Panc1 (cell line): ENCODE results near the gene CDCA7. TPM values are rescaled to one million over a fixed set of nuclear protein-coding genes. Genes with fewer than 3 reads are reported as not detected.
A peak's percentile ranks its signal among the peaks of the same experiment; 100 is the strongest.

Experiments
- ATAC-seq: fragments of 200-7000 bp; cut with Tn5 transposase; 2 replicates; pipeline ENCODE4 v1.9.1; 2020; ENCODE audit warnings: mild to moderate bottlenecking, moderate library complexity
- BruUV-seq: library from RNA; stranded (reverse); fragments of 400-500 nt; replicated peaks from 2 replicates; lab custom pipeline; 2021; lab: Mats Ljungman, UMichigan
- CTCF ChIA-PET: fragments of 300-600 bp; sonication (Branson Sonifier 250); formaldehyde crosslinking; loops from one replicate; lab custom pipeline; 2022; ENCODE audit warnings: antibody characterized with exemption; lab: Charles Lee
- POLR2A ChIA-PET: fragments of 300-600 bp; sonication (Branson Sonifier 250); formaldehyde crosslinking; loops from one replicate; lab custom pipeline; 2022; ENCODE audit warnings: antibody characterized with exemption; lab: Charles Lee
- DNase-seq: peaks from one replicate; pipeline ENCODE4 v3.0.0-alpha.2; 2010; ENCODE audit warnings: low read depth, low spot score
- H3K27ac ChIP-seq: 2 replicates; pipeline ENCODE4 v1.5.1; 2011; ENCODE audit warnings: mild to moderate bottlenecking, low read length, inconsistent platforms
- H3K27me3 ChIP-seq: fragments of 200-500 bp; sonication (Bioruptor generic); 2 replicates; pipeline ENCODE4 v1.6.0; 2014; ENCODE audit warnings: low read length, inconsistent platforms; ENCODE audit not compliant: control insufficient read depth, insufficient read depth
- H3K36me3 ChIP-seq: fragments of 200-500 bp; sonication (Bioruptor generic); 2 replicates; pipeline ENCODE4 v1.5.1; 2014; ENCODE audit warnings: inconsistent platforms, mild to moderate bottlenecking, low read length, moderate library complexity; ENCODE audit not compliant: control insufficient read depth, insufficient read depth
- H3K4me1 ChIP-seq: 2 replicates; pipeline ENCODE4 v1.5.1; 2011; ENCODE audit warnings: inconsistent platforms, mild to moderate bottlenecking, low read length, moderate library complexity; ENCODE audit not compliant: control insufficient read depth, insufficient read depth
- H3K4me3 ChIP-seq, 2 experiments: 2 replicates each; pipeline ENCODE4 v1.5.1; 2011 to 2012; ENCODE audit warnings: low read depth in 2 of 2, low read length in 2 of 2, mild to moderate bottlenecking in 2 of 2, inconsistent platforms in 1 of 2, moderate library complexity in 1 of 2
- H3K9me3 ChIP-seq: fragments of 200-500 bp; sonication (Bioruptor generic); 2 replicates; pipeline ENCODE4 v1.5.1; 2014; ENCODE audit warnings: low read depth, mild to moderate bottlenecking, inconsistent platforms, low read length, moderate library complexity; ENCODE audit not compliant: control insufficient read depth, insufficient read depth
- POLR2AphosphoS5 ChIP-seq: IDR thresholded peaks from 2 replicates; pipeline ENCODE4 v1.6.1; 2012; ENCODE audit warnings: mild to moderate bottlenecking, low read depth, low read length, moderate library complexity
- REST ChIP-seq, 2 experiments: IDR thresholded peaks; 2 replicates each; pipeline ENCODE4 v1.6.1; 2011 to 2012; ENCODE audit warnings: low read depth in 2 of 2, control low read depth in 1 of 2, low read length in 1 of 2, mild to moderate bottlenecking in 1 of 2, moderate library complexity in 1 of 2; ENCODE audit not compliant: insufficient read depth in 1 of 2
- SIN3A ChIP-seq: IDR thresholded peaks from 2 replicates; pipeline ENCODE4 v1.6.1; 2012; ENCODE audit warnings: low read depth, mild to moderate bottlenecking, low read length, moderate library complexity, borderline replicate concordance; ENCODE audit not compliant: insufficient read depth
- TCF7L2 ChIP-seq: IDR thresholded peaks from 2 replicates; pipeline ENCODE4 v1.6.1; 2011; ENCODE audit warnings: mild to moderate bottlenecking, low read depth, low read length, inconsistent platforms
- in situ Hi-C: cut with HindIII; loops from 2 replicates; pipeline ENCODE4 v1.10.0; 2016; ENCODE audit warnings: low sequenced_read_pairs, low pct_unique_long_range_greater_than_20kb
- intact Hi-C: fragments of 100-400 bp; cut with micrococcal nuclease; formaldehyde crosslinking; loops from one replicate; pipeline ENCODE4 v1.10.0; 2022; ENCODE audit not compliant: unreplicated experiment
- total RNA-seq: library from RNA; stranded (reverse); gene quantifications from one replicate; pipeline ENCODE4 v1.2.1, GENCODE V29; 2021; ENCODE audit not compliant: unreplicated experiment
- TF ChIP-seq, protein P1 (sequence below): fragments of 450-650 bp; IDR thresholded peaks from 2 replicates; pipeline ENCODE4 v1.5.1; 2017; ENCODE audit warnings: mild to moderate bottlenecking

CDCA7 gene
- total RNA-seq, 1 experiment from 2014 or later: 60.5 TPM

DNA sequence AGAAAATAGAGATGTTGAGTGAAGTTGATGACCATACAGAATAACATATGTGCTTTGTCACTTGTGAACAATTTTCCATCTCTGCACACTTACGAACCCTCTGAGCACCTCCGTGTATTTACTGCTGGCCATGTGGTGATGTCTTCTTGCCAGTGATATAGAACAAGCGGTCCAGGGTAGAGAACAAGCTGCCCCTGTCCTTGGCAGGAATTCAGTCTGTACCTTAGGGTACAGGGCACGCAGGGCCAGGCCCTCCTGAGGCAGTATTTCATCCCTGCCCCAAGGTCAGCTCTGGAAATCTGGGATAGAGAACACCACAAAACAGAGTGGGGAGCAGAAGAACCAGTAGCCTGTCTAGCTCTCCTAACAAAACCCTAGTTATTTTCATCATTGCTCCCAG lies 44.6 kb downstream of the CDCA7 start:
- ChIA-PET POLR2A (no interaction called here), CTCF (no interaction called here)
- Histone ChIP-seq H3K4me1 (peaks cover 21% of the 10 kb centered on the region; the same call in 1 of the 2 replicates), H3K27ac (no peak overlapping the region), H3K4me3 (no peak overlapping the region), H3K36me3 (no peaks in the 10 kb centered on the region), H3K27me3 (no peaks in the 10 kb centered on the region), H3K9me3 (no peaks in the 10 kb centered on the region)
- ATAC-seq (no peak), DNase-seq (no peak)
- in situ Hi-C loops (no loop called here), intact Hi-C loops (no loop called here)
- no TSS peak for BruUV-seq
- TF ChIP-seq POLR2AphosphoS5: no peak

- H3K27ac ChIP-seq: peak overlapping the region; percentile 3; the same call in 1 of the 2 replicates
- H3K4me1 ChIP-seq: peaks cover 21% of the 10 kb centered on the region; the same call in 1 of the 2 replicates
- H3K27me3 ChIP-seq: no peaks in the 10 kb centered on the region
- DNase-seq: no peak
- intact Hi-C loops: loop anchor here (5.0 kb wide), 1 partner anchor 347 kb away; no protein-coding TSS in a partner anchor
- no peaks in the 10 kb centered on the region for H3K36me3 ChIP-seq
- H3K9me3 ChIP-seq: no peaks in the 10 kb centered on the region
- ChIA-PET CTCF (interaction anchor here (3.2 kb wide), 1 partner anchor 48 kb away, joined by 18 read pairs; no protein-coding TSS in a partner anchor), POLR2A (no interaction called here)
- in situ Hi-C loops: no loop called here
- H3K4me3 ChIP-seq: no peak overlapping the region
- TF ChIP-seq, protein P1, sequence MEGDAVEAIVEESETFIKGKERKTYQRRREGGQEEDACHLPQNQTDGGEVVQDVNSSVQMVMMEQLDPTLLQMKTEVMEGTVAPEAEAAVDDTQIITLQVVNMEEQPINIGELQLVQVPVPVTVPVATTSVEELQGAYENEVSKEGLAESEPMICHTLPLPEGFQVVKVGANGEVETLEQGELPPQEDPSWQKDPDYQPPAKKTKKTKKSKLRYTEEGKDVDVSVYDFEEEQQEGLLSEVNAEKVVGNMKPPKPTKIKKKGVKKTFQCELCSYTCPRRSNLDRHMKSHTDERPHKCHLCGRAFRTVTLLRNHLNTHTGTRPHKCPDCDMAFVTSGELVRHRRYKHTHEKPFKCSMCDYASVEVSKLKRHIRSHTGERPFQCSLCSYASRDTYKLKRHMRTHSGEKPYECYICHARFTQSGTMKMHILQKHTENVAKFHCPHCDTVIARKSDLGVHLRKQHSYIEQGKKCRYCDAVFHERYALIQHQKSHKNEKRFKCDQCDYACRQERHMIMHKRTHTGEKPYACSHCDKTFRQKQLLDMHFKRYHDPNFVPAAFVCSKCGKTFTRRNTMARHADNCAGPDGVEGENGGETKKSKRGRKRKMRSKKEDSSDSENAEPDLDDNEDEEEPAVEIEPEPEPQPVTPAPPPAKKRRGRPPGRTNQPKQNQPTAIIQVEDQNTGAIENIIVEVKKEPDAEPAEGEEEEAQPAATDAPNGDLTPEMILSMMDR: peak; percentile 75
- no peak for TF ChIP-seq POLR2AphosphoS5
- ATAC-seq: peak; percentile 64
- no TSS peak for BruUV-seq
Observed at GRCh38 chr2:173400760-173401159, 46.1 kb downstream of the CDCA7 start.

GRCh38 chr2:173401716-173402326 lies 47.1 kb downstream of the CDCA7 start:
- Histone ChIP-seq H3K4me3 (peak overlapping the region; percentile 28 to 49), H3K27ac (peak overlapping the region; percentile 64), H3K27me3 (no peaks in the 10 kb centered on the region), H3K4me1 (peaks cover 21% of the 10 kb centered on the region; the same call in 1 of the 2 replicates), H3K9me3 (no peaks in the 10 kb centered on the region), H3K36me3 (no peaks in the 10 kb centered on the region)
- ATAC-seq: peak; percentile 65
- intact Hi-C loops: loop anchor here (1.0 to 5.0 kb wide), 4 partner anchors 47 to 941 kb away; no protein-coding TSS in a partner anchor
- DNase-seq: no peak
- BruUV-seq: no TSS peak
- TF ChIP-seq POLR2AphosphoS5 (no peak), REST (IDR thresholded peaks at IDR 0.05; ENCODE audit: insufficient read depth in 1 of 2, low read depth in 2 of 2, low read length in 1 of 2) (no peak), TCF7L2 (no peak), SIN3A (no peak)
- TF ChIP-seq, protein P1: no peak
- POLR2A ChIA-PET: no interaction called here
- in situ Hi-C loops: no loop called here
- CTCF ChIA-PET: interaction anchor here (1.2 to 3.2 kb wide), 2 partner anchors 47 to 949 kb away, joined by 8 to 18 read pairs; no protein-coding TSS in a partner anchor
